ENCODE data around the gene HTRA3. TPM values are rescaled to one million over a fixed set of nuclear protein-coding genes. Genes with fewer than 3 reads are reported as not detected.

Gene HTRA3
- total RNA-seq, 2 experiments from 2014 or later = not detected

GRCh38 chr4:8278421-8279287 is 9.1 kb downstream of the HTRA3 start:
- CTCF ChIA-PET (ENCODE audit: unreplicated experiment) = no interaction called here
- no TSS peak for BruUV-seq (replicated peaks)
- no peaks in the 10 kb centered on the region for H3K79me2 ChIP-seq (ENCODE audit: insufficient read depth, low read depth, low read length)
- POLR2A ChIA-PET = interaction anchor here (0.7 kb wide), 1 partner anchor 10 kb away, joined by 3 read pairs; no protein-coding TSS in a partner anchor
- H3K4me3 ChIP-seq (ENCODE audit: low read depth, low read length, poor library complexity, severe bottlenecking) = no peak overlapping the region
- H3K9me2 ChIP-seq (ENCODE audit: insufficient read depth, low read length) = no peaks in the 10 kb centered on the region
- no peaks in the 10 kb centered on the region for H3K9me3 ChIP-seq (ENCODE audit: low read length)
- no peaks in the 10 kb centered on the region for H3K4me1 ChIP-seq (ENCODE audit: insufficient read depth, low read length, poor library complexity, severe bottlenecking)
- no peak for DNase-seq (ENCODE audit: low spot score)
- no peak overlapping the region for H3K4me2 ChIP-seq (ENCODE audit: low read length)
- intact Hi-C loops (cut with micrococcal nuclease; ENCODE audit: unreplicated experiment) = no loop called here
- no peak overlapping the region for H2AFZ ChIP-seq (ENCODE audit: low read length)
- no peak overlapping the region for H3K27ac ChIP-seq (ENCODE audit: low read depth, low read length, poor library complexity, severe bottlenecking)
- TF ChIP-seq EZH2phosphoT487 (IDR thresholded peaks at IDR 0.05; ENCODE audit: borderline replicate concordance, low read depth, low read length) = no peak
- TF ChIP-seq, protein P1, sequence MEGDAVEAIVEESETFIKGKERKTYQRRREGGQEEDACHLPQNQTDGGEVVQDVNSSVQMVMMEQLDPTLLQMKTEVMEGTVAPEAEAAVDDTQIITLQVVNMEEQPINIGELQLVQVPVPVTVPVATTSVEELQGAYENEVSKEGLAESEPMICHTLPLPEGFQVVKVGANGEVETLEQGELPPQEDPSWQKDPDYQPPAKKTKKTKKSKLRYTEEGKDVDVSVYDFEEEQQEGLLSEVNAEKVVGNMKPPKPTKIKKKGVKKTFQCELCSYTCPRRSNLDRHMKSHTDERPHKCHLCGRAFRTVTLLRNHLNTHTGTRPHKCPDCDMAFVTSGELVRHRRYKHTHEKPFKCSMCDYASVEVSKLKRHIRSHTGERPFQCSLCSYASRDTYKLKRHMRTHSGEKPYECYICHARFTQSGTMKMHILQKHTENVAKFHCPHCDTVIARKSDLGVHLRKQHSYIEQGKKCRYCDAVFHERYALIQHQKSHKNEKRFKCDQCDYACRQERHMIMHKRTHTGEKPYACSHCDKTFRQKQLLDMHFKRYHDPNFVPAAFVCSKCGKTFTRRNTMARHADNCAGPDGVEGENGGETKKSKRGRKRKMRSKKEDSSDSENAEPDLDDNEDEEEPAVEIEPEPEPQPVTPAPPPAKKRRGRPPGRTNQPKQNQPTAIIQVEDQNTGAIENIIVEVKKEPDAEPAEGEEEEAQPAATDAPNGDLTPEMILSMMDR (conservative IDR thresholded peaks at IDR 0.05; ENCODE audit: low read length) = no peak
- H3K36me3 ChIP-seq (ENCODE audit: insufficient read depth, low read length) = no peaks in the 10 kb centered on the region
- no peaks in the 10 kb centered on the region for H4K20me1 ChIP-seq (ENCODE audit: insufficient read depth, low read length)

- POLR2A ChIA-PET = no interaction called here
- H3K27ac ChIP-seq (ENCODE audit: low read depth, low read length, poor library complexity, severe bottlenecking) = no peak overlapping the region
- no peaks in the 10 kb centered on the region for H3K9me2 ChIP-seq (ENCODE audit: insufficient read depth, low read length)
- H3K36me3 ChIP-seq (ENCODE audit: insufficient read depth, low read length) = no peaks in the 10 kb centered on the region
- no TSS peak for BruUV-seq (replicated peaks)
- DNase-seq (ENCODE audit: low spot score) = no peak
- H2AFZ ChIP-seq (ENCODE audit: low read length) = no peak overlapping the region
- H3K4me1 ChIP-seq (ENCODE audit: insufficient read depth, low read length, poor library complexity, severe bottlenecking) = no peaks in the 10 kb centered on the region
- CTCF ChIA-PET (ENCODE audit: unreplicated experiment) = no interaction called here
- intact Hi-C loops (cut with micrococcal nuclease; ENCODE audit: unreplicated experiment) = no loop called here
- H3K9me3 ChIP-seq (ENCODE audit: low read length) = no peaks in the 10 kb centered on the region
- TF ChIP-seq, protein P1 (conservative IDR thresholded peaks at IDR 0.05; ENCODE audit: low read length) = no peak
- TF ChIP-seq EZH2phosphoT487 (IDR thresholded peaks at IDR 0.05; ENCODE audit: borderline replicate concordance, low read depth, low read length) = no peak
- H3K79me2 ChIP-seq (ENCODE audit: insufficient read depth, low read depth, low read length) = no peaks in the 10 kb centered on the region
- H4K20me1 ChIP-seq (ENCODE audit: insufficient read depth, low read length) = no peaks in the 10 kb centered on the region
- no peak overlapping the region for H3K4me3 ChIP-seq (ENCODE audit: low read depth, low read length, poor library complexity, severe bottlenecking)
- no peak overlapping the region for H3K4me2 ChIP-seq (ENCODE audit: low read length)
These were observed 10.0 kb downstream of the HTRA3 start for GRCh38 chr4:8279321-8280157.
